IPS-15b (cell line): ENCODE measurements around the gene TBX15.
A peak's percentile ranks its signal among the peaks of the same experiment; 100 is the strongest.

ENCODE experiments used
- H3K27me3 ChIP-seq: one replicate; pipeline ENCODE4 v1.6.1; 2013; ENCODE audit warnings: low read length; ENCODE audit not compliant: control insufficient read depth, insufficient read depth
- H3K36me3 ChIP-seq: one replicate; pipeline ENCODE4 v1.6.1; 2013; ENCODE audit warnings: low read length; ENCODE audit not compliant: control insufficient read depth, insufficient read depth
- H3K4me1 ChIP-seq: one replicate; pipeline ENCODE4 v1.6.1; 2013; ENCODE audit warnings: mild to moderate bottlenecking, low read length; ENCODE audit not compliant: control insufficient read depth, insufficient read depth
- H3K4me3 ChIP-seq: one replicate; pipeline ENCODE4 v1.5.1; 2013; ENCODE audit warnings: low read depth, low read length
- H3K9ac ChIP-seq: one replicate; pipeline ENCODE4 v1.6.1; 2013; ENCODE audit warnings: low read depth, mild to moderate bottlenecking, low read length
- H3K9me3 ChIP-seq: one replicate; pipeline ENCODE4 v1.6.1; 2013; ENCODE audit warnings: mild to moderate bottlenecking, low read length; ENCODE audit not compliant: control insufficient read depth, insufficient read depth

TBX15 gene

GRCh38 chr1:118989006-118989815, 1.1 kb upstream of the TBX15 start:
- H3K4me3 ChIP-seq, result peak overlapping the region; percentile 43
- no peaks in the 10 kb centered on the region for H3K9me3 ChIP-seq
- peaks cover 19% of the 10 kb centered on the region for H3K4me1 ChIP-seq
- H3K27me3 ChIP-seq, result peaks cover 100% of the 10 kb centered on the region
- no peak overlapping the region for H3K9ac ChIP-seq
- no peaks in the 10 kb centered on the region for H3K36me3 ChIP-seq

GRCh38 chr1:118987468-118988185, 516 bp downstream of the TBX15 start:
- H3K27me3 ChIP-seq, result peaks cover 100% of the 10 kb centered on the region
- no peak overlapping the region for H3K9ac ChIP-seq
- H3K9me3 ChIP-seq, result no peaks in the 10 kb centered on the region
- no peaks in the 10 kb centered on the region for H3K36me3 ChIP-seq
- H3K4me1 ChIP-seq, result peaks cover 19% of the 10 kb centered on the region
- H3K4me3 ChIP-seq, result peak overlapping the region; percentile 43

- Histone ChIP-seq H3K4me3 (peak overlapping the region; percentile 43), H3K27me3 (peaks cover 100% of the 10 kb centered on the region)
Measured at GRCh38 chr1:118986555-118987467, 1.3 kb downstream of the TBX15 start.

GRCh38 chr1:118985640-118986554, 2.2 kb downstream of the TBX15 start:
- Histone ChIP-seq H3K27me3 (peaks cover 100% of the 10 kb centered on the region), H3K36me3 (no peaks in the 10 kb centered on the region), H3K4me3 (peak overlapping the region; percentile 26), H3K4me1 (peaks cover 12% of the 10 kb centered on the region), H3K9me3 (no peaks in the 10 kb centered on the region), H3K9ac (no peak overlapping the region)

More at GRCh38 chr1:118986555-118987467, 1.3 kb downstream of the TBX15 start:
- H3K36me3 ChIP-seq, result no peaks in the 10 kb centered on the region
- H3K4me1 ChIP-seq, result peaks cover 19% of the 10 kb centered on the region
- H3K9ac ChIP-seq, result no peak overlapping the region
- H3K9me3 ChIP-seq, result no peaks in the 10 kb centered on the region

GRCh38 chr1:118984722-118985639, 3.2 kb downstream of the TBX15 start:
- no peaks in the 10 kb centered on the region for H3K9me3 ChIP-seq
- no peaks in the 10 kb centered on the region for H3K36me3 ChIP-seq
- H3K4me3 ChIP-seq, result peak overlapping the region; percentile 16
- H3K27me3 ChIP-seq, result peaks cover 100% of the 10 kb centered on the region
- H3K9ac ChIP-seq, result no peak overlapping the region
- H3K4me1 ChIP-seq, result peaks cover 10% of the 10 kb centered on the region

- H3K4me3 ChIP-seq, result peak overlapping the region; percentile 16
- H3K4me1 ChIP-seq, result peaks cover 10% of the 10 kb centered on the region
- H3K36me3 ChIP-seq, result no peaks in the 10 kb centered on the region
- H3K9me3 ChIP-seq, result no peaks in the 10 kb centered on the region
- no peak overlapping the region for H3K9ac ChIP-seq
- peaks cover 100% of the 10 kb centered on the region for H3K27me3 ChIP-seq
Measured at GRCh38 chr1:118984086-118984721, 3.9 kb downstream of the TBX15 start.

GRCh38 chr1:118983558-118984041, 4.5 kb downstream of the TBX15 start:
- no peak overlapping the region for H3K9ac ChIP-seq
- H3K9me3 ChIP-seq, result no peaks in the 10 kb centered on the region
- H3K36me3 ChIP-seq, result no peaks in the 10 kb centered on the region
- H3K27me3 ChIP-seq, result peaks cover 100% of the 10 kb centered on the region
- peaks cover 9% of the 10 kb centered on the region for H3K4me1 ChIP-seq
- H3K4me3 ChIP-seq, result peak overlapping the region; percentile 43

GRCh38 chr1:118982821-118983557, 5.2 kb downstream of the TBX15 start:
- Histone ChIP-seq H3K27me3 (peaks cover 100% of the 10 kb centered on the region), H3K9ac (no peak overlapping the region), H3K4me3 (peak overlapping the region; percentile 43), H3K36me3 (no peaks in the 10 kb centered on the region), H3K4me1 (peaks cover 6% of the 10 kb centered on the region), H3K9me3 (no peaks in the 10 kb centered on the region)

- Histone ChIP-seq H3K27me3 (peaks cover 100% of the 10 kb centered on the region), H3K36me3 (no peaks in the 10 kb centered on the region), H3K4me1 (peaks cover 6% of the 10 kb centered on the region), H3K9ac (no peak overlapping the region), H3K4me3 (no peak overlapping the region), H3K9me3 (no peaks in the 10 kb centered on the region)
Measured at GRCh38 chr1:118982266-118982665, 5.9 kb downstream of the TBX15 start.
